ENCODE measurements around the gene MARS1.
"Not testable (repeated sequence)": the region's sequence is repeated elsewhere in the genome, so short reads cannot be mapped to it uniquely, and the experiment has no call there.

The MARS1 gene

DNA sequence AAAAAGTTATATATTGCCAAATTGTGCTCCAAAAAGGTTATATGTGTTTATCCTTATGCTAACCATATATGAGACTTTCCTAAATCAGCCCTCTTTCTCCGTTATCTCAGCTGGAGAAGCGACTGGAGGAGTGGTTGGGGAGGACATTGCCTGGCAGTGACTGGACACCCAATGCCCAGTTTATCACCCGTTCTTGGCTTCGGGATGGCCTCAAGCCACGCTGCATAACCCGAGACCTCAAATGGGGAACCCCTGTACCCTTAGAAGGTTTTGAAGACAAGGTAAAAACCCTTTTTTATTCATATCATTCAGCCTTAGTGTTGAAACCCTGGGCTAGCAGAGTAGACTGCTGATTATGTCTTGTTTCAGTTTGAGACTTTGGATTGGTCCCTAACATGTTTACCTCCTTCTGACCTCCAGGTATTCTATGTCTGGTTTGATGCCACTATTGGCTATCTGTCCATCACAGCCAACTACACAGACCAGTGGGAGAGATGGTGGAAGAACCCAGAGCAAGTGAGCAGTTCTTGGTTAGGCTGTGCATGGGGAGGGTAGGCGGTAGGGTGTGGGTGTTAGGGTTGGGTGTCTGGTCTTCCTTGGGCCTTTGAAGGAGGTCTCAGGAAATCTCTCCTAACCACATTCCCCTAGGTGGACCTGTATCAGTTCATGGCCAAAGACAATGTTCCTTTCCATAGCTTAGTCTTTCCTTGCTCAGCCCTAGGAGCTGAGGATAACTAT is 23.9 kb downstream of the MARS1 start:
- H3K4me3 ChIP-seq (ENCODE audit: low read length): no peak overlapping the region
- DNase-seq (ENCODE audit: low read depth): no peak
- no peak for TF ChIP-seq CTCF (conservative IDR thresholded peaks at IDR 0.05; ENCODE audit: low read length)

DNA sequence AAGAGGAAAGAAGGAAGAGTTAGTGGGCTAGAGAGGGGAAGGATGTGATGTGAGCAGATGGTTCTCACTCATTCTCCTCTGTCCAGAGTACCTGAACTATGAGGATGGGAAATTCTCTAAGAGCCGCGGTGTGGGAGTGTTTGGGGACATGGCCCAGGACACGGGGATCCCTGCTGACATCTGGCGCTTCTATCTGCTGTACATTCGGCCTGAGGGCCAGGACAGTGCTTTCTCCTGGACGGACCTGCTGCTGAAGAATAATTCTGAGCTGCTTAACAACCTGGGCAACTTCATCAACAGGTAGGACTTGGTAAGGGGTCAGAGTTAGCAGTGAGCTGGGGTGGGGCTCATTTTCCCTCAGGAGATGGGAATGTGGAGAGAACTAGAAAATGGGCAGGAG is 24.8 kb downstream of the MARS1 start:
- DNase-seq (ENCODE audit: low read depth): no peak
- H3K4me3 ChIP-seq (ENCODE audit: low read length): no peak overlapping the region
- TF ChIP-seq CTCF (conservative IDR thresholded peaks at IDR 0.05; ENCODE audit: low read length): no peak

DNA sequence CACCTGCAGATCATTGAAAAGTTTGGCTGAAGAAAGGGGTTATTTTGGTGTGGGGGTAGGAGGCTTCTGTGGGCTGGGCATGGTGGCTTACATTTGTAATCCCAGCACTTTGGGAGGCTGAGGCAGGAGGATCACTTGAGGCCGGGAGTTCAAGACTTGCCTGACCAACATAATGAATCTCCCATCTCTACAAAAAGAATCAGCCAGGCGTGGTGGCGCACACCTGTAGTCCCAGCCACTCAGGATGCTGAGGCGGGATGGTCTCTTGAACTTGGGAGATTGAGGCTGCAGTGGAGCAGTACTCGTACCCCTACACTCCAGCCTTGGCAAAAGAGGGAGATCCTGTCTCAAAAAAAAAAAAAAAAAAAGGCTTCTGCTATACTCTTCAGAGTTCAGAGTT is 25.4 kb downstream of the MARS1 start:
- TF ChIP-seq CTCF (conservative IDR thresholded peaks at IDR 0.05; ENCODE audit: low read length): no peak
- DNase-seq (ENCODE audit: low read depth): no peak

DNA sequence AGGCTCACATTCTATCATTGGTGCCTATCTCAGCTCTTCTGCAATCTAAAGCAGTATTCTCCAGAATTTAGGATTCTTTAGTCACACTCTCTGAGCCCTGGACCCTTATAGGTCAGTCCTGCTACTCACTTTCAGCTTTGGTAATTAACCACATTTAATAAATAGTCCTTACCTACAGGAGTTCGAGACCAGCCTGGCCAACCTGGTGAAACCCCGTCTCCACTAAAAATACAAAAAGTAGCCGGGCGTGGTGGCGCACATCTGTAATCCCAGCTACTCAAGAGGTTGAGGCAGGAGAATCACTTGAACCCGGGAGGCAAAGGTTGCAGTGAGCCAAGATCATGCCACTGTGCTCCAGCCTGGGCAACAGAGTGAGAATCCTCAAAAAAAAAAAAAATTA is 25.8 kb downstream of the MARS1 start:
- DNase-seq (ENCODE audit: low read depth); H3K4me3 ChIP-seq (ENCODE audit: low read length): not testable (repeated sequence)

More for the DNA sequence above, 25.4 kb downstream of the MARS1 start:
- no peak overlapping the region for H3K4me3 ChIP-seq (ENCODE audit: low read length)

DNA sequence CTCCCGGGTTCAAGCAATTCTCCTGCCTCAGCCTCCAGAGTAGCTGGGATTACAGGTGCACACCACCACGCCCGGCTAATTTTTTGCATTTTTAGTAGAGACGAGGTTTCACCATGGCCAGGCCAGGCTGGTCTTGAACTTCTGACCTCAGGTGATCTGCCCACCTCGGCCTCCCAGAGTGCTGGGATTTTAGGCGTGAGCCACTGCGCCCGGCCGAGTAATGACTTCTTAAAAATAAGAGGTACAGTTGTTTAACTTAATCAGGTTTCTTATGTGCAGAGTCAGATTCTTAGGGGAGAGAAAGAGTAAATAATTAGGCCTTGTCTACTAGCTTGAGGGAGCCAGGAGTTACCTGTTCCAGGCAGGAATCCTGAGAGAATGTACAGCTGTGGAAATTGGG is 26.4 kb downstream of the MARS1 start:
- not testable (repeated sequence) for H3K4me3 ChIP-seq (ENCODE audit: low read length); DNase-seq (ENCODE audit: low read depth)

DNA sequence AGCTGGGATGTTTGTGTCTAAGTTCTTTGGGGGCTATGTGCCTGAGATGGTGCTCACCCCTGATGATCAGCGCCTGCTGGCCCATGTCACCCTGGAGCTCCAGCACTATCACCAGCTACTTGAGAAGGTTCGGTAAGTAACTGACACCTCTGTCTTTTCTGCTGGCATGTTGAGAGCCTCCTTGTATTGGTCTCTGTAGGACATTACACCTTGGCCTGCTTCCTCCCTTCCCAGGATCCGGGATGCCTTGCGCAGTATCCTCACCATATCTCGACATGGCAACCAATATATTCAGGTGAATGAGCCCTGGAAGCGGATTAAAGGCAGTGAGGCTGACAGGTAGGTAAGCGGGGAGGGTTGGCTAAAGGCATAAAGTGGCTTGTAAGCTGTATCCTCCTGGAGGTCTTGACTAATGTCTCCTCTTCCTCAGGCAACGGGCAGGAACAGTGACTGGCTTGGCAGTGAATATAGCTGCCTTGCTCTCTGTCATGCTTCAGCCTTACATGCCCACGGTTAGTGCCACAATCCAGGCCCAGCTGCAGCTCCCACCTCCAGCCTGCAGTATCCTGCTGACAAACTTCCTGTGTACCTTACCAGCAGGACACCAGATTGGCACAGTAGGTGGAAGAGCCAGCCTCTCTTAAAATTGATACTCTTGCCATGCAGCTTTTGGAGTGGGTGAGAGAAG is 27.0 kb downstream of the MARS1 start:
- H3K4me3 ChIP-seq (ENCODE audit: low read length): no peak overlapping the region
- no peak for DNase-seq (ENCODE audit: low read depth)
- no peak for TF ChIP-seq CTCF (conservative IDR thresholded peaks at IDR 0.05; ENCODE audit: low read length)

DNA sequence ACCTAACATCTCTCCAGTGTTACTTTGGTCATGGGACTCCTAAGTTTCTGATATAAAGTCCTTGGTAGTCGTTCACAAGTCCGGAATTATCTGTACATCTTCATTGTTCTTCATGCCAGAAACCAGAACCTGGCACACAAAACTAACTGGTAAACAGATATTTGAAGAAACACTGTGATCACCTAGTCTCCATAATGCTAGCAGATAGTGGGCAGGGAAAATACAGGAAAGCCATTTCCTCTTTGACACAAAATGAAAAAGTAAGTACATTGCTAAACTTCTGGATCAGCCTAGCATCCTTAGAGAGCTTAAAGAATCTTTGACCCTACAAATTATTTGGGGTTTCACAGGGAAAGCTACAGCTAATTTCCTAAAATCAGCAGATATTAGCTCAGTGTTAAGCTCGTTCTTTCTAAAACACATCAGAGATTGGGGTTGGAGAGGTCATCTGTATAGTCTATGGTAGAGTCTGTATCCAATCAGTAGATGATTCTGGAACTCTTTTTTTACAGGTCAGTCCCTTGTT is 27.6 kb downstream of the MARS1 start:
- no peak overlapping the region for H3K4me3 ChIP-seq (ENCODE audit: low read length)
- no peak for TF ChIP-seq CTCF (conservative IDR thresholded peaks at IDR 0.05; ENCODE audit: low read length)
- no peak for DNase-seq (ENCODE audit: low read depth)

DNA sequence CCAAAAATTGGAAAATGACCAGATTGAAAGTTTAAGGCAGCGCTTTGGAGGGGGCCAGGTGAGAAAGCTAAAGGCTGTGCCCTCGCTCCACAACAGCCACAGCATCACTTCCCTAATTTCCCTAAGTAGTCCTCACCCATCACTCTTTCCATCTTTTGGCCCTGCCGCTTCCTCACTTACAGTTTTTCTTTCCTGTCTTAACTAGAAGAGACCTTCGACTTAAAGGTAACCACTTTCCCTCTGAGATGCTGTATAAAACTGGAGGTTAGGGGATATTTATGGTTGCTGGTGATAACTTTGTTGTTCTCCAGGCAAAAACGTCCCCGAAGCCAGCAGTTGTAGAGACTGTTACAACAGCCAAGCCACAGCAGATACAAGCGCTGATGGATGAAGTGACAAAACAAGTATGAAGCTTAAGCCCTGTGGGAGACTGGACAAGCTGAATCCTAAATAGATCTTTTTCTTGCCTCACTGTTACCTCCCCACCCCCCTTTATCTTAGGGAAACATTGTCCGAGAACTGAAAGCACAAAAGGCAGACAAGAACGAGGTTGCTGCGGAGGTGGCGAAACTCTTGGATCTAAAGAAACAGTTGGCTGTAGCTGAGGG is 28.2 kb downstream of the MARS1 start:
- TF ChIP-seq CTCF (conservative IDR thresholded peaks at IDR 0.05; ENCODE audit: low read length): no peak
- DNase-seq (ENCODE audit: low read depth): no peak
- no peak overlapping the region for H3K4me3 ChIP-seq (ENCODE audit: low read length)
